HFFc6 (cell line): Measurements from ENCODE around the gene SRGAP3. TPM values are rescaled to one million over a fixed set of nuclear protein-coding genes. Genes with fewer than 3 reads are reported as not detected.
A peak's percentile ranks its signal among the peaks of the same experiment; 100 is the strongest.

Experiments used
- DNase-seq: peaks from one replicate; pipeline ENCODE4 v3.0.0-alpha.2; 2018
- H3K27ac Mint-ChIP-seq: 2 replicates; pipeline ENCODE4 v1.8.0; 2020; ENCODE audit warnings: mild to moderate bottlenecking, mixed read lengths
- H3K27me3 Mint-ChIP-seq: 2 replicates; pipeline ENCODE4 v1.8.0; 2021; ENCODE audit warnings: mild to moderate bottlenecking, moderate library complexity, mixed read lengths; ENCODE audit not compliant: insufficient read depth
- H3K36me3 Mint-ChIP-seq: 2 replicates; pipeline ENCODE4 v1.8.0; 2021; ENCODE audit warnings: low read depth, mixed read lengths
- H3K4me1 Mint-ChIP-seq: 2 replicates; pipeline ENCODE4 v1.8.0; 2020; ENCODE audit warnings: low read depth, mixed read lengths
- H3K4me3 Mint-ChIP-seq: 2 replicates; pipeline ENCODE4 v1.8.0; 2020; ENCODE audit warnings: mild to moderate bottlenecking, moderate library complexity, mixed read lengths
- H3K9me3 Mint-ChIP-seq: 2 replicates; pipeline ENCODE4 v1.8.0; 2020; ENCODE audit warnings: mild to moderate bottlenecking, mixed read lengths
- total RNA-seq, 6 experiments: library from RNA; stranded (reverse); fragmentation: NEBNext Ultra II Directional; extraction: Animal tissue kit (Norgen Biotek cat#: 25700); gene quantifications; 2 replicates in 1 of 6; 3 replicates in 5 of 6; pipeline ENCODE4 v1.2.3, GENCODE V29; 2021
- TF ChIP-seq, protein P1 (sequence below): fragments of 200-600 bp; sonication (generic); IDR thresholded peaks from 2 replicates; pipeline ENCODE4 v1.5.0; 2021; ENCODE audit warnings: antibody characterized with exemption, mild to moderate bottlenecking

The SRGAP3 gene
- total RNA-seq, 6 experiments from 2014 or later, result 0.23 to 0.92 (median 0.77) TPM

GRCh38 chr3:9217784-9218513 lies 31.5 kb downstream of the SRGAP3 start:
- no peak overlapping the region for H3K4me3 Mint-ChIP-seq
- peaks cover 44% of the 10 kb centered on the region for H3K27me3 Mint-ChIP-seq
- no peaks in the 10 kb centered on the region for H3K36me3 Mint-ChIP-seq
- H3K27ac Mint-ChIP-seq, result no peak overlapping the region
- TF ChIP-seq, protein P1, sequence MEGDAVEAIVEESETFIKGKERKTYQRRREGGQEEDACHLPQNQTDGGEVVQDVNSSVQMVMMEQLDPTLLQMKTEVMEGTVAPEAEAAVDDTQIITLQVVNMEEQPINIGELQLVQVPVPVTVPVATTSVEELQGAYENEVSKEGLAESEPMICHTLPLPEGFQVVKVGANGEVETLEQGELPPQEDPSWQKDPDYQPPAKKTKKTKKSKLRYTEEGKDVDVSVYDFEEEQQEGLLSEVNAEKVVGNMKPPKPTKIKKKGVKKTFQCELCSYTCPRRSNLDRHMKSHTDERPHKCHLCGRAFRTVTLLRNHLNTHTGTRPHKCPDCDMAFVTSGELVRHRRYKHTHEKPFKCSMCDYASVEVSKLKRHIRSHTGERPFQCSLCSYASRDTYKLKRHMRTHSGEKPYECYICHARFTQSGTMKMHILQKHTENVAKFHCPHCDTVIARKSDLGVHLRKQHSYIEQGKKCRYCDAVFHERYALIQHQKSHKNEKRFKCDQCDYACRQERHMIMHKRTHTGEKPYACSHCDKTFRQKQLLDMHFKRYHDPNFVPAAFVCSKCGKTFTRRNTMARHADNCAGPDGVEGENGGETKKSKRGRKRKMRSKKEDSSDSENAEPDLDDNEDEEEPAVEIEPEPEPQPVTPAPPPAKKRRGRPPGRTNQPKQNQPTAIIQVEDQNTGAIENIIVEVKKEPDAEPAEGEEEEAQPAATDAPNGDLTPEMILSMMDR, result no peak
- no peaks in the 10 kb centered on the region for H3K9me3 Mint-ChIP-seq
- no peak for DNase-seq
- H3K4me1 Mint-ChIP-seq, result peaks cover 11% of the 10 kb centered on the region

DNA sequence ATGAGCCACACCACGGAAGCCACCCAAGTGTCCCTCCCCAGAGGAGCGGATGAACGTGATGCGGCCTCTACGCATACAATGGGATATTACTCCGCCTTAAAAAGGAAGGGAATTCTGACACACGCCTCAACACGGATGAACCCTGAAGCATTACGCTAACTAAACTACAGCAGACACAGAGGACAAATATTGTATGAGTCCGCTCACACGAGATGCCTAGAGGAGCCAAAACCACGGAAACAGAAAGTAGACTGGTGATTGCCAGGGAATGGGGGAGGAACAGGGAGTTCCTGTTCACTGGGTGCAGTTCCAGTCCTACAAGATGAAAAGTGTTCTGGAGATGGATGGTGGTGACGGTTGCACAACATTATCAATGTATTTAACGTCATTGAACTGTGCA lies 32.7 kb downstream of the SRGAP3 start:
- no peak for DNase-seq
- no peaks in the 10 kb centered on the region for H3K9me3 Mint-ChIP-seq
- peaks cover 11% of the 10 kb centered on the region for H3K4me1 Mint-ChIP-seq
- H3K36me3 Mint-ChIP-seq, result no peaks in the 10 kb centered on the region
- no peak overlapping the region for H3K27ac Mint-ChIP-seq
- peaks cover 40% of the 10 kb centered on the region for H3K27me3 Mint-ChIP-seq
- H3K4me3 Mint-ChIP-seq, result no peak overlapping the region
- TF ChIP-seq, protein P1, result no peak

DNA sequence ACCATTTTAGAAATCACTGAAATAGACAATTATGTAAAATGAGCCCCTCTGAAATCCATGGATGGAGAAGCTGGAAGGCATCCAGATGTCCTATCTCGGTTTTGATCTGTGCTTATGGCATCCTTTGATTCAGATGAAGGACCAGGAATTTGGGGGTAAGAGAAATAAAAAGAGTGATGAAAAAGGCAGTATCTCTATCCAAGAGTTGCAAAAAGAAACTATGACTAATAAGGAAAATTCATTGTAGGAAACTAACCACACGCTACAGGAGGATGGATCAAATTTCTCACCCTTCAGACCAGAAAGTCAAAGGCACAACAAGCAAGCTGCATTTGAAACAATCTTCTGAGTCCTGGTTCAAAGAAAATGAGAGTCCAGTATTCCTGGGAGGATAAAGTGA lies 34.8 kb downstream of the SRGAP3 start:
- peaks cover 19% of the 10 kb centered on the region for H3K4me1 Mint-ChIP-seq
- H3K4me3 Mint-ChIP-seq, result no peak overlapping the region
- H3K9me3 Mint-ChIP-seq, result no peaks in the 10 kb centered on the region
- no peaks in the 10 kb centered on the region for H3K36me3 Mint-ChIP-seq
- TF ChIP-seq, protein P1, result no peak
- DNase-seq, result peak; percentile 22
- peaks cover 29% of the 10 kb centered on the region for H3K27me3 Mint-ChIP-seq
- no peak overlapping the region for H3K27ac Mint-ChIP-seq

DNA sequence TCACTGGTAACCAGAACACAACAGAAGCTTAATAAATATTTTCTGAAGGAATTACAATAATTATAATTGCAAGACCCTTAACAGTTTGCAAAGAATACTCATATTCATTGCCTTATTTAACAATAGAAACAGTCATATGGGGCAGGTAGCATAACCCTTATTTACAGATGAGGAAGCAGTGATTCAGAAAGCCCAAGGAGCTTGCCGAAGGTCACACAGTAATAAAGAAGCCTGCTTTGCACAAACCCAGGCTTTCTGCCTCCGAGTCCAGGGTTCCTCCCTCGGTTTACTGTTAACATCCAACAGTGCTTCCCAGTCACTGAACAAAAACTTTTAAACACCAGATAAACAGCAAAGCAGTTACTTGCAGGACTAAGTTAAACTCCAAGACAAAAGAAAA lies 35.3 kb downstream of the SRGAP3 start:
- TF ChIP-seq, protein P1, result no peak
- peaks cover 29% of the 10 kb centered on the region for H3K27me3 Mint-ChIP-seq
- H3K36me3 Mint-ChIP-seq, result no peaks in the 10 kb centered on the region
- peaks cover 19% of the 10 kb centered on the region for H3K4me1 Mint-ChIP-seq
- no peak overlapping the region for H3K4me3 Mint-ChIP-seq
- no peak overlapping the region for H3K27ac Mint-ChIP-seq
- no peak for DNase-seq
- no peaks in the 10 kb centered on the region for H3K9me3 Mint-ChIP-seq

GRCh38 chr3:9213019-9213634 lies 36.3 kb downstream of the SRGAP3 start:
- Mint-ChIP-seq H3K4me3 (no peak overlapping the region), H3K27ac (no peak overlapping the region), H3K36me3 (no peaks in the 10 kb centered on the region), H3K27me3 (peaks cover 29% of the 10 kb centered on the region), H3K4me1 (peaks cover 19% of the 10 kb centered on the region), H3K9me3 (no peaks in the 10 kb centered on the region)
- TF ChIP-seq, protein P1, result no peak
- no peak for DNase-seq
